Activated CD4-positive, alpha-beta memory T cell treated with anti-CD3 and anti-CD28 coated beads, Interleukin-2, amount 10 ng/mL, durations not matched to agents 7 days and 5 days (primary cell): ENCODE data around the gene DCST1. TPM values are rescaled to one million over a fixed set of nuclear protein-coding genes. Genes with fewer than 3 reads are reported as not detected.

Experiments used
- CTCF ChIA-PET: fragments of 350-600 bp; sonication (Branson Sonifier 250); formaldehyde crosslinking; loops from one replicate; lab custom pipeline; 2021; ENCODE audit warnings: antibody characterized with exemption, inconsistent platforms; lab: Charles Lee
- POLR2A ChIA-PET: fragments of 350-600 bp; sonication (Branson Sonifier 250); formaldehyde crosslinking; loops from one replicate; lab custom pipeline; 2021; ENCODE audit warnings: antibody characterized with exemption; lab: Charles Lee
- DNase-seq: peaks from one replicate; pipeline ENCODE4 v3.0.0-alpha.2; 2020
- H3K27ac Mint-ChIP-seq: one replicate; pipeline ENCODE4 v1.8.0; 2021; ENCODE audit warnings: mild to moderate bottlenecking, mixed read lengths
- H3K27me3 Mint-ChIP-seq: one replicate; pipeline ENCODE4 v1.8.0; 2021; ENCODE audit warnings: mixed read lengths
- H3K36me3 Mint-ChIP-seq: one replicate; pipeline ENCODE4 v1.8.0; 2021; ENCODE audit warnings: low read depth, mixed read lengths
- H3K4me1 Mint-ChIP-seq: one replicate; pipeline ENCODE4 v1.8.0; 2021; ENCODE audit warnings: mixed read lengths
- H3K4me3 Mint-ChIP-seq: one replicate; pipeline ENCODE4 v1.8.0; 2021; ENCODE audit warnings: mild to moderate bottlenecking, mixed read lengths
- H3K9me3 Mint-ChIP-seq: one replicate; pipeline ENCODE4 v1.8.0; 2021; ENCODE audit warnings: mixed read lengths
- total RNA-seq, 2 experiments: library from RNA; stranded (reverse); gene quantifications; one replicate each; pipeline ENCODE4 v1.2.3, GENCODE V29; 2021

DCST1 gene
- total RNA-seq, 2 experiments from 2014 or later = not detected

GRCh38 chr1:155051342-155051776 is 17.7 kb downstream of the DCST1 start:
- H3K36me3 Mint-ChIP-seq = peaks cover 9% of the 10 kb centered on the region

DNA sequence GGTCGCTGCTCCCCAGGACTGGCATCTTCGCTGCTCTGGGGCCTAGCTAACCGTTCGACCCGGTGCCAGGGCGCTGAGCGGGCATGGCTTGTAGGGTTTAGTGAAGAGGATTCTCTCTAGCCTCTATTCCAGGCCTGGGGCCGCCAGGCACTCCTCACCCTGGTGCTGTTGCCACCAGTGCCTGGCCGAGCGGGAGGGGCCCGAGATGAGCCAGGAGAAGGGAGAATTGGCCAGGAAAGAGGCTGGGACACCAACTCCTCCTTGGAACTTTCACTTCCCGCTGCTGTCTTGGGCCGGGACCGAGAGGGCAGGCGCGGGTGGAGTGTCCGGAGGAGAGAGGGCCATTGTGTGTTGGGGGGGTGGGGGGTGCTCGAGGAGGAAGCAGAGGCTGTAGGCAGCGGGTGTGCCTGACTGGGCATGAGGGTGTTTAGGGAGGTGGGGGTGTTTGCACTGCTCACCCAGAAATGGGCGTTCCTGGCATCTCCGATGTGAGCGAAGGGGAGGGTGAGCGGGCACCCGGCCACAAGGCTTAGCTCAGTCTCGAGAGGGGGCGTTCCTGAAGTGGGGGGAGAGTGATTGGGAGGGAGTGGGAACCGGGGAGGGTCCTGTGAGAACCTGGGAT is 18.3 kb downstream of the DCST1 start:
- Mint-ChIP-seq H3K4me3 (peak overlapping the region; percentile 84), H3K36me3 (peaks cover 12% of the 10 kb centered on the region), H3K4me1 (peaks cover 30% of the 10 kb centered on the region), H3K27me3 (no peaks in the 10 kb centered on the region), H3K27ac (peak overlapping the region; percentile 68), H3K9me3 (no peaks in the 10 kb centered on the region)
- POLR2A ChIA-PET = interaction anchor here (0.8 to 2.2 kb wide), 10 partner anchors 8 to 143 kb away, joined by 3 to 9 read pairs (median 4); partner anchors contain the start of genes FLAD1 and PMVK
- peak; percentile 54 for DNase-seq
- CTCF ChIA-PET = interaction anchor here (0.9 to 6.4 kb wide), 10 partner anchors 10 to 121 kb away, joined by 3 to 65 read pairs (median 10); partner anchors contain the start of genes EFNA4, KRTCAP2 and PMVK

More at GRCh38 chr1:155051342-155051776, 17.7 kb downstream of the DCST1 start:
- H3K4me3 Mint-ChIP-seq = peak overlapping the region; percentile 84
- no peaks in the 10 kb centered on the region for H3K27me3 Mint-ChIP-seq
- DNase-seq = no peak
- ChIA-PET POLR2A (interaction anchor here (0.8 to 2.2 kb wide), 11 partner anchors 8 to 143 kb away, joined by 3 to 9 read pairs (median 4); partner anchors contain the start of genes CKS1B, FLAD1 and PMVK), CTCF (interaction anchor here (0.6 to 6.4 kb wide), 24 partner anchors 10 to 491 kb away, joined by 3 to 65 read pairs (median 4); partner anchors contain the start of genes EFNA4, FLAD1, KRTCAP2 and PMVK)
- H3K9me3 Mint-ChIP-seq = no peaks in the 10 kb centered on the region
- H3K27ac Mint-ChIP-seq = peak overlapping the region; percentile 68
- H3K4me1 Mint-ChIP-seq = peaks cover 30% of the 10 kb centered on the region

- DNase-seq = peak; percentile 42
- peaks cover 12% of the 10 kb centered on the region for H3K36me3 Mint-ChIP-seq
- H3K27me3 Mint-ChIP-seq = no peaks in the 10 kb centered on the region
- POLR2A ChIA-PET = interaction anchor here (0.8 to 2.4 kb wide), 9 partner anchors 8 to 142 kb away, joined by 3 to 9 read pairs (median 4); partner anchors contain the start of genes CKS1B and PMVK
- peak overlapping the region; percentile 84 for H3K27ac Mint-ChIP-seq
- peaks cover 30% of the 10 kb centered on the region for H3K4me1 Mint-ChIP-seq
- H3K9me3 Mint-ChIP-seq = no peaks in the 10 kb centered on the region
- peak overlapping the region; percentile 84 for H3K4me3 Mint-ChIP-seq
- CTCF ChIA-PET = interaction anchor here (0.7 to 6.4 kb wide), 11 partner anchors 9 to 120 kb away, joined by 3 to 65 read pairs (median 4); partner anchors contain the start of genes EFNA4, FLAD1, KRTCAP2 and PMVK
These were observed 19.1 kb downstream of the DCST1 start for GRCh38 chr1:155052439-155053395.

DNA sequence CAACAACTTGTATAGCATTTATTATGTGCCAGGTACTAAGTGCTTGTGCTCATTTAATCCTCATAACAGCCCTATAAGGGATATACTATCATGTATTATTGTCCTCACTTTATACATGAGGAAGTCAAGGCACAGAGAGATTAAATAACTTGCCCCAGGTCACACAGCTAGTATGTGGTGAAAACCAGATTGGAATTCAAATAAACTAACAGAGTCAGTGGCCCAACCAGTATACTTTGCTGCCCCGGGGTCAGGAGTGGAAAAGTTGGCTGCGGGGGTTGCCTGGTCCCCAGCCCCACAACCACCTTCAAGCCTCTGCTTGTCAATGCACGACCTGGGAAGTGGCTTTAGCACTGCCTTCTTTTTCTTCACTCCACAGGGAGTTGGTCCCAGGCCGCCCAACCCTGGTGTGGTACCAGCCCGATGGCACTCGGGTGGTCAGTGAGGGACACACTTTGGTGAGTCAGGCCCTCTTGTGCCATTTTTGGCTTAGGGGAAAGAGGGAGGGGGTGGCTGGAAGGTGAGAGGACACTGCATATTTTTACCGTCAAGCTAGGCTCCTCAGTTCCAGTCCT is 20.0 kb downstream of the DCST1 start:
- CTCF ChIA-PET = interaction anchor here (1.0 to 8.3 kb wide), 9 partner anchors 8 to 117 kb away, joined by 4 to 107 read pairs (median 5); partner anchors contain the start of genes EFNA4, FLAD1 and PMVK
- H3K4me1 Mint-ChIP-seq = peaks cover 30% of the 10 kb centered on the region
- peaks cover 15% of the 10 kb centered on the region for H3K36me3 Mint-ChIP-seq
- H3K27ac Mint-ChIP-seq = peak overlapping the region; percentile 84
- POLR2A ChIA-PET = interaction anchor here (2.1 to 2.4 kb wide), 2 partner anchors 80 to 117 kb away, joined by 5 to 9 read pairs; partner anchors contain the start of genes CKS1B and PMVK
- H3K9me3 Mint-ChIP-seq = no peaks in the 10 kb centered on the region
- H3K4me3 Mint-ChIP-seq = peak overlapping the region; percentile 84
- DNase-seq = no peak
- no peaks in the 10 kb centered on the region for H3K27me3 Mint-ChIP-seq

GRCh38 chr1:155057104-155057503 is 23.5 kb downstream of the DCST1 start:
- H3K9me3 Mint-ChIP-seq = no peaks in the 10 kb centered on the region
- H3K36me3 Mint-ChIP-seq = peaks cover 19% of the 10 kb centered on the region

GRCh38 chr1:155057788-155058211 is 24.2 kb downstream of the DCST1 start:
- Mint-ChIP-seq H3K27me3 (no peaks in the 10 kb centered on the region), H3K4me1 (peaks cover 24% of the 10 kb centered on the region), H3K27ac (no peak overlapping the region), H3K9me3 (no peaks in the 10 kb centered on the region), H3K4me3 (no peak overlapping the region), H3K36me3 (peaks cover 19% of the 10 kb centered on the region)
- CTCF ChIA-PET = interaction anchor here (8.3 to 12.1 kb wide), 2 partner anchors 15 to 27 kb away, joined by 107 to 121 read pairs; no protein-coding TSS in a partner anchor
- POLR2A ChIA-PET = interaction anchor here (2.0 kb wide), 1 partner anchor 13 kb away, joined by 5 read pairs; no protein-coding TSS in a partner anchor
- DNase-seq = no peak

More at GRCh38 chr1:155057104-155057503, 23.5 kb downstream of the DCST1 start:
- POLR2A ChIA-PET = interaction anchor here (1.2 to 2.0 kb wide), 2 partner anchors 12 to 74 kb away, joined by 4 to 5 read pairs; partner anchors contain the start of gene FLAD1
- H3K4me1 Mint-ChIP-seq = peaks cover 26% of the 10 kb centered on the region
- no peak overlapping the region for H3K27ac Mint-ChIP-seq
- CTCF ChIA-PET = interaction anchor here (1.5 to 12.1 kb wide), 3 partner anchors 14 to 35 kb away, joined by 3 to 121 read pairs (median 107); no protein-coding TSS in a partner anchor
- no peak for DNase-seq
- H3K27me3 Mint-ChIP-seq = no peaks in the 10 kb centered on the region
- no peak overlapping the region for H3K4me3 Mint-ChIP-seq

DNA sequence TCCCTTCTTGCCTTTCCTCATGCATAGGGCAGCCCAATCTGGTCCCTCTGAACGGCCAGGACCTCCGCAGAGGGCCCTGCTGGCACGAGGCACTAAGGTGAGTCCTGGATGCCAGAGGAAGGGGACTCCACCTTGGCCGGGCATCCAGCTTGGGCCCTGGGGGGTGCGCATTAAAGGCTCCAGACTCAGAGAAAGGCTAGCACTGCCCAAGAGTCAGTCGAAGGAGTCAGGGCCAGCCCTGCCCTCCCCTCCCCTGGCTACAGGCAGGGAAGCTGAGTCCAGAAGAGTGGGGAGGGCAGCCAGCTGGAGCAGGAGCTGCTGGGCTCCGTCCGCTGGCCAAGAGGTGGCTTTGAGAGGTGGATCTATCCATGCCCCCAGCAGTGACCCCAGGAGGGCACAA is 27.1 kb downstream of the DCST1 start:
- ChIA-PET POLR2A (interaction anchor here (1.1 to 1.4 kb wide), 3 partner anchors 8 to 67 kb away, joined by 3 to 4 read pairs (median 4); partner anchors contain the start of gene EFNA3), CTCF (interaction anchor here (1.3 to 12.1 kb wide), 10 partner anchors 9 to 67 kb away, joined by 3 to 121 read pairs (median 6); partner anchors contain the start of genes ADAM15, EFNA3 and LENEP)
- Mint-ChIP-seq H3K27ac (no peak overlapping the region), H3K27me3 (no peaks in the 10 kb centered on the region), H3K4me3 (no peak overlapping the region), H3K36me3 (peaks cover 16% of the 10 kb centered on the region), H3K9me3 (no peaks in the 10 kb centered on the region), H3K4me1 (peaks cover 30% of the 10 kb centered on the region)
- no peak for DNase-seq

DNA sequence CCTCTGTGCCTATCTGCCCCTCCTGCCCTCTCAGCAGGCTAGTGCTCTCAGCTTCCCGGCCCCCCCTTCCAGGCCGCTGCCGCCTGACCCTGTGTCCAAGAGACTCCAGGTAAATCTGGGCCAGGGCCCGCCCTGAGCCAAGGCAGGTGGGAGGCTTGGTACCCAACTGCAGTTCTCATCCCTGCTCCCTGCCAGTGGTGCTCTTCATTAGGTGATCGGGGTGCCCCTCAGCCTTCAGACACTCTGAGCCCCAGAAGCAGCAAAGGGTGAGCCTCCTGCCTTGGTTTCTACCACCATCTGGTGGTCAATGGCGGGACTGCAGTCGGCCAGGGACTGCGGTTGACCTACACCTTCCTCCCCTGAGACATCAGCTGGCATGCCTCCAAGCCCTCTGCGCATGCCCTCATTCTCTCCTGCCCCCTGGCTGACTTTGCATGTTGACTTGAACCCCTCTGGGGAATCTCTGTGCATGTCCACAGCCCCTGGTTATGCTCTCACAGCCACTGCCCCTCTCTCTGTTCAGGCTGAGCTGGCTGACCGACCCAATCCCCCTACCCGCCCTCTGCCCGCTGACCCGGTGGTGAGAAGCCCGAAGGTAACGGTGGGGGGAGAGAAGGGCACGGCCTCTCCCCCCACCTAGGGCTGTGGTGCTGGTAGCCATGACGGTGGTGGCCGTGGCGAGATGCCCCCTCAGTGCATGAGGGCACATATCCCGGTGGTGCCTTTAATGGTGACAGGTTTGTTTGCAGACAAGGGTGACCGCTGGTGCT is 27.9 kb downstream of the DCST1 start:
- Mint-ChIP-seq H3K27ac (peak overlapping the region; percentile 28), H3K9me3 (no peaks in the 10 kb centered on the region), H3K27me3 (no peaks in the 10 kb centered on the region), H3K4me1 (peaks cover 35% of the 10 kb centered on the region), H3K36me3 (peaks cover 7% of the 10 kb centered on the region), H3K4me3 (peak overlapping the region; percentile 32)
- DNase-seq = peak; percentile 95
- ChIA-PET CTCF (interaction anchor here (0.5 to 12.1 kb wide), 21 partner anchors 10 to 494 kb away, joined by 3 to 121 read pairs (median 4); partner anchors contain the start of genes ADAM15, CHRNB2, EFNA3 and FLAD1), POLR2A (interaction anchor here (0.8 to 1.4 kb wide), 8 partner anchors 9 to 126 kb away, joined by 3 to 4 read pairs (median 4); partner anchors contain the start of gene EFNA3)

- H3K27ac Mint-ChIP-seq = no peak overlapping the region
- H3K4me3 Mint-ChIP-seq = no peak overlapping the region
- no peaks in the 10 kb centered on the region for H3K9me3 Mint-ChIP-seq
- DNase-seq = no peak
- POLR2A ChIA-PET = interaction anchor here (0.8 to 3.6 kb wide), 8 partner anchors 10 to 127 kb away, joined by 3 to 22 read pairs (median 3); partner anchors contain the start of gene EFNA3
- H3K36me3 Mint-ChIP-seq = peaks cover 10% of the 10 kb centered on the region
- H3K4me1 Mint-ChIP-seq = peaks cover 35% of the 10 kb centered on the region
- CTCF ChIA-PET = interaction anchor here (0.5 to 12.1 kb wide), 23 partner anchors 9 to 495 kb away, joined by 3 to 121 read pairs (median 4); partner anchors contain the start of genes ADAM15, CHRNB2, EFNA3 and FLAD1
- no peaks in the 10 kb centered on the region for H3K27me3 Mint-ChIP-seq
These were observed 28.6 kb downstream of the DCST1 start for GRCh38 chr1:155062151-155062686.

DNA sequence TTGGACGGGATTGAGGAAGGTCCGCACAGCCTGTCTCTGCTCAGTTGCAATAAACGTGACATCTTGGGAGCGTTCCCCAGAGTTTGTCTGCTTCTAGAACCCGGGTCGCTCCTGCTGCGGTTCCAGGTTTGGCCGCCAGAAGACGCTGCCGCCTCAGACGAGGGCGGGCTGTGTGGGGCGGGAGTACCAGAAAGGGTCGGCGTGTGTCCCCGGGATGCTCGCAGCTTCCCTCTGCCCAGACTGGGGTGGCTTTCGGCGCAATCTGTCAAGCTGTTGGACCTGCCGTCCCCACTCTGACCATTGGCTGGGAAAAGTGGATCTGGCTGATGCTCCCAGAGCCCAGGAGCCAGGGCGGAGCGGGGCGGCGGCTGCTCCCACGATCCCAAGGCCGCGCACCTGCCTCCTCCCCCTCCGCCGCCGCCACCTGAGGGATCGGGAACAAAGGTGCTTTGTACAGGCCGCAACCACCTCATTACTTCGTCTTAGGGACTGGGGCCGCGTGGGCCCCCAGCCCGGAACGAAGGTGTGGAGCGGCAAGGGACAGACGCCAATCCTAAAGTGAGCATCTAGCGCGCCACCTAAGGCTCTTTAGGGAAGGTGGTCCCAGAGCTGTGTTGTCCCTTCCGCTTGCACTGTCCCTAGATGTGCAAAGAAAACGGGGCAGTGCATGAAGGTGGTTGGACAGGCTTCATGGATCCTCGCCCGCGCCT is 29.2 kb downstream of the DCST1 start:
- POLR2A ChIA-PET = interaction anchor here (0.6 to 3.6 kb wide), 6 partner anchors 11 to 126 kb away, joined by 3 to 22 read pairs (median 3); partner anchors contain the start of genes EFNA3 and PMVK
- Mint-ChIP-seq H3K9me3 (no peaks in the 10 kb centered on the region), H3K4me1 (peaks cover 35% of the 10 kb centered on the region), H3K27ac (peak overlapping the region; percentile 8), H3K27me3 (no peaks in the 10 kb centered on the region), H3K36me3 (peaks cover 11% of the 10 kb centered on the region), H3K4me3 (peak overlapping the region; percentile 69)
- CTCF ChIA-PET = interaction anchor here (0.7 to 12.1 kb wide), 4 partner anchors 11 to 22 kb away, joined by 3 to 121 read pairs (median 34); partner anchors contain the start of gene ADAM15
- DNase-seq = peak; percentile 86
